Vagina (tissue), 2 donors: ENCODE results near the gene TRIM26.

Source experiments
- POLR2A ChIP-seq, 2 donors: fragments of 450-650 bp; IDR thresholded peaks; one replicate each; pipeline ENCODE4 v1.6.1; 2017; ENCODE audit warnings: antibody characterized with exemption in 2 of 2, mild to moderate bottlenecking in 2 of 2, moderate library complexity in 2 of 2
- POLR2AphosphoS5 ChIP-seq, 2 donors: sonication (generic); formaldehyde crosslinking; IDR thresholded peaks; one replicate each; pipeline ENCODE4 v1.9.0; 2017; ENCODE audit warnings: antibody characterized with exemption in 2 of 2, mild to moderate bottlenecking in 2 of 2, low read depth in 1 of 2; ENCODE audit not compliant: insufficient read depth in 1 of 2
- TF ChIP-seq, protein P1 (sequence below), 3 experiments: fragments of 450-650 bp in 2 of 3; fragments of 200-600 bp in 1 of 3; sonication (generic) in 1 of 3; IDR thresholded peaks; one replicate each; pipeline ENCODE4 v1.5.1; 2017 to 2019; ENCODE audit warnings: antibody characterized with exemption in 3 of 3, mild to moderate bottlenecking in 2 of 3, moderate library complexity in 2 of 3

DNA sequence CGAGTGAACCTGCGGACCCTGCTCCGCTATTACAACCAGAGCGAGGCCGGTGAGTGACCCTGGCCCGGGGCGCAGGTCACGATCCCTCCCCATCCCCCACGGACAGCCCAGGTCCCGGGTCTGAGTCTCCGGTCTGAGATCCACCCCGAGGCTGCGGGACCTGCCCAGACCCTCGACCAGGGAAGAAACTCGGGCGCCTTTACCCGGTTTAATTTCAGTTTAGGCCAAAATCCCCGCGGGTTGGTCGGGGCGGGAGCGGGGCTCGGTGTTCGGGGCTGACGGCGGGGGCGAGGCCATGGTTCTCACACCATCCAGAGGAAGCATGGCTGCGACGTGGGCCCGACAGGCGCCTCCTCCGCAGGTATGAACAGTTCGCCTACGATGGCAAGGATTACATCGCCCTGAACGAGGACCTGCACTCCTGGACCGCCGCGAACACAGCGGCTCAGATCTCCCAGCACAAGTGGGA, 46.9 kb upstream of the TRIM26 start:
- TF ChIP-seq, protein P1, sequence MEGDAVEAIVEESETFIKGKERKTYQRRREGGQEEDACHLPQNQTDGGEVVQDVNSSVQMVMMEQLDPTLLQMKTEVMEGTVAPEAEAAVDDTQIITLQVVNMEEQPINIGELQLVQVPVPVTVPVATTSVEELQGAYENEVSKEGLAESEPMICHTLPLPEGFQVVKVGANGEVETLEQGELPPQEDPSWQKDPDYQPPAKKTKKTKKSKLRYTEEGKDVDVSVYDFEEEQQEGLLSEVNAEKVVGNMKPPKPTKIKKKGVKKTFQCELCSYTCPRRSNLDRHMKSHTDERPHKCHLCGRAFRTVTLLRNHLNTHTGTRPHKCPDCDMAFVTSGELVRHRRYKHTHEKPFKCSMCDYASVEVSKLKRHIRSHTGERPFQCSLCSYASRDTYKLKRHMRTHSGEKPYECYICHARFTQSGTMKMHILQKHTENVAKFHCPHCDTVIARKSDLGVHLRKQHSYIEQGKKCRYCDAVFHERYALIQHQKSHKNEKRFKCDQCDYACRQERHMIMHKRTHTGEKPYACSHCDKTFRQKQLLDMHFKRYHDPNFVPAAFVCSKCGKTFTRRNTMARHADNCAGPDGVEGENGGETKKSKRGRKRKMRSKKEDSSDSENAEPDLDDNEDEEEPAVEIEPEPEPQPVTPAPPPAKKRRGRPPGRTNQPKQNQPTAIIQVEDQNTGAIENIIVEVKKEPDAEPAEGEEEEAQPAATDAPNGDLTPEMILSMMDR (IDR thresholded peaks at IDR 0.05): no peak
- no peak for TF ChIP-seq POLR2A (IDR thresholded peaks at IDR 0.05)
- no peak for TF ChIP-seq POLR2AphosphoS5 (IDR thresholded peaks at IDR 0.05; ENCODE audit: insufficient read depth in 1 of 2, low read depth in 1 of 2)
